NCI-H2227 (cell line): ENCODE data around the gene SLC2A9.

Source experiments
- DNase-seq: peaks from one replicate; lab custom pipeline; 2025; ENCODE audit not compliant: unreplicated experiment; lab: John Stamatoyannopoulos, UW

The SLC2A9 gene

DNA sequence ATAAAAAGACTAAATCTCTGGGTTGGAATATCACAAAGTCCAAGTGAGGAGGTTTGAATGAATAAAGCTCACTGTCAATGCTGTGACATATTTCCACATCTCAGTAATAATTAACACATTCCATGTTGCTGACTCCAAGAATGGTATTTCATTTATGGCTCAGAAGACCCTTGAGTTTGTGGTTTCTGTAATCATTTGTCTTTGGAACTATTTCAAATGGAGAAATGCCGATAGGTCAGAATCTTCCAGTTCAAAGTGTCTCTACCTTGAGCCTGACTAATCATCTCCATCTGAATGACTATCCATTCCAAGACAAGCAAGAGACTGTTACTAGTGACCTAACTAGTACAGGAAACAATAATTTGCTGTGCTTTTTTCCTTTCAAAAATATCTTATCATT, 24.2 kb upstream of the SLC2A9 start:
- DNase-seq = no peak

DNA sequence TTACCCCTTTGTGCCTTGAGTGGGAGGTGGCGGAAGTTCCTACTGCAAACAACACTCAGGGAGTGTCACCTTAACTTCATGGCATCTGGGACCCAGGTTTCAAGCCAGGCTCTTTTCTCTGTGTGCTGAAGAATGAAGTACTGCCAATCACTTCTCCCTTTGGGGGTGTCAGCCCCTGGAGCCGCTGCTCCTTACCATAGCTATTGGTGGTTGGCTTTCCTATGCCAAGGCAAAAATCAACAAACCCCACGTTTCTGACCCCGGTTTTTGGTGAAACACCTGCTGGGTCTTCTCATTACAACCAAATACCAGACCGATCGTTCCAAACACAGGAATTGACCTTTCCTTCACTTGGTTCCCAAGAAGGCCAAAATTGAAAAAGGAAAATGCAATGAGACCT, 19.7 kb upstream of the SLC2A9 start:
- no peak for DNase-seq

DNA sequence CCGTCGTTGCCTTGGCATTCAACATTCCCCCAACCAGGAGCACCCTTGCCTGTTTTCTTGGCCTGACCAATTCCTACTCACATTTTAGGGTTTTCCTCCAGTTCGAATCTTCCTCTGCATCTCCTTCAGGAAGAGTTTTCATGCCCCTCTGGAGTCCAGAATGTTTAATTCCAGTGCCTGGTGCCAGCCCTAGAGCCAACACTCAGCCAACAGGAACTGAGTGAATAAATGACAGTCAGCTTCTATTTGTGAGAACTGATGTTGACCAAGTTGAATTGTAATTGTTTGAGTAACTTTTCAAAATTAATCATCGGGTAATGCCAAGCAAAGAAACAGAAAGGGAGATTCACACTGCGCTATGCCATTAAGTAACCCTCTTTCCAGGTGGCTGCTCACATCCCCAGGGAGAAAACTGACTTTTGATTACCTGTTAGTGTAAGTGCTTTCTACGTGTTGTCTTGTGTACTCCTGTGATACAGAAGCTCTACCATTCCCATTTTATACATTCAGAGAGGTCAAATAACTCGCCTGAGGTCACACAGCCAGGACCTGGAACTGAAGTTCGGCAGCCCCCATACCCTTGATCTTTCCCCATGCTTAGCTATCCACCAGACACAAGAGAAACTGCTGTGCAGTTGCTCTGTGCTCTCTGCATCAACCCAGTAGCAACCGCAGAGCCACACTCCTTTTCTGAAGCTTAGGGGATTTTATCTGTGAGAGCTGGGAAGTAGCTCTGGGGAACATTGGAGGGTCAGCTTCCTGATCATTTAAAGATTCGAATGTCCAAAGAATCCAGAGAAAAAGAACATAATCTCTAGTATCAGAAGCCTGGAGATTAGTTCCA, 19.0 kb upstream of the SLC2A9 start:
- no peak for DNase-seq

DNA sequence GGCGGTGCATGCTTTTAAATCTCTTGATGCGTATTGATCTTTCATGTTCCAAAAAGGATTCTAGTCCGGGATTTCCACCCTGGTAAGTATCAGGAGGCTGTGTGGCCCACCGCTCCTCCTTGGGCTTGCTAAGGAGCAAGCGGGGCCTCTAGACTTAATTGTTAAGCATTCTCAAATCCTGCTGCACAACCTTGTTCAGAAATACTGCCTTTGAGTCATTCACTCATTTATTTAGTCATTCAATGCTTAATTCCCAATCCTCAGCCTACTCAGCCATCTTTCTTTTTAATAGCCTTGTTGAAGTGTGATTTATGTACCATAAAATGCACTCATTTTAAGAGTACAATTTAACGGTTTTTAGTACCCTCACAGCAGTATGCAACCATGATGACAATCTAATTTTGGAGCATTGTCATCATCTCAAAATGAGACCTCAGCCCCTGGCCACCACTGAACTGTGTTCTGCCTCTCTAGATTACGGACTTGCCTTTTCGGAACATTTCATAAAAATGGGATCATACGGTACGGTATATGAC, 15.6 kb upstream of the SLC2A9 start:
- DNase-seq = no peak

DNA sequence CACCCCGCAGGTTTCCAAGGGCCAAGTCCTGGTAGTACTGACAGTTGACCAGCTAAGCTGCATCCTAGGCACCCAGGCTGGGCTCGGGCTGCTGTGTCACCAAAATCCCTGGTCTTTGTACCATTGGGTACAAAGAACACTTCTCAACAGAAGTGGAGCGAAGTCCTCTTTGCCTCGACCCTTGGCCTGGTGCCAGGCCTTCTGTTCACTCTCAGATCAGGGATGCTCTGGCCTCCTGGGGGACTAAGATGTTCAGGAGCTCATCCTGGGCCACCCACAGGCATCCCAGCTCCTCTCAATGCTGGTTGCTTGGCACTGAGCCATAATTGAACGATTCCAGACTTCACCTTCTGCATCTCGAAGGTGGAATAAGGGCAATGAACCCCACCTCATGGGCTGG, 13.8 kb upstream of the SLC2A9 start:
- no peak for DNase-seq

DNA sequence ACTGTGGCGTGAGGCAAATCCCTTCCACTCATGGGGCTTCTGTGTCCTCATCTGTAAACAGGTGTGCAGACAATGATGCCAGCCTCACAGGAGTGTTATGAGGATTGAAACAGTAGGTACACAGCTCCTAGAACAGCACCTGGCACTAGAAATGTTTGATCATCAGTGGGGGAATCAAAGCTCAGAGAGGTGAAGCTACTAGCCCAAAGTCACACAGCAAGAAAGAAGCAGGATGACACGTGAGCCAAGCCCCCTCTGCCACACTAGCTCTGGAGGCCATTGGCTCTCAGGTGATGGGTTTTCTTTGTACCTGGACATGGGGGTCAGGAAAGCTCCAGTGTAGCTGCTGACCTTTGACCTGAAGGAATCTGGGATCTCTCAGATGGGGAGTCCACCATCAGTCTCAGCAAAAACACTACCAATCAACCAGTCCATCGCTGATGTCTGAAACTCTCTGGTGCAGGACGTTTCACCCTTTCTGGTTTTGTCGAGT, 13.4 kb upstream of the SLC2A9 start:
- DNase-seq = no peak

DNA sequence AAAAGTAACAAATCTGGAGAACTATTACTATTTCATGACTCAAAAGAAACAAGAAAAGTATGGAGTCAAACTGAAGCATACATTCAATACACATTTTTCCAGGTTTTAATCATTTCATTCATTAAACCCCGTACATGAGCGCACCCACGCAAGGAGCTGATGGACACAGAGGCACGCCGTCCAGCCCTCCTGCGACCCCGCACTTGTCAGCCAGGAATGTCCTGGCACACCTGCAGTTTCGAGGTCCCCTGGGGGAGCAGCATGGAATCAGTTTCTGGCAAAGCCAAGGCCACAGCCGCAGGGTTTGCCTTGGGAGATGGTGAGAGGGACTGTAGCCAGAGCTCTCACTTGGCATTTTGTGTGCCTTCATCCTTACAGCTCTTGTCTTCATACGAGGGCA, 12.8 kb upstream of the SLC2A9 start:
- no peak for DNase-seq

DNA sequence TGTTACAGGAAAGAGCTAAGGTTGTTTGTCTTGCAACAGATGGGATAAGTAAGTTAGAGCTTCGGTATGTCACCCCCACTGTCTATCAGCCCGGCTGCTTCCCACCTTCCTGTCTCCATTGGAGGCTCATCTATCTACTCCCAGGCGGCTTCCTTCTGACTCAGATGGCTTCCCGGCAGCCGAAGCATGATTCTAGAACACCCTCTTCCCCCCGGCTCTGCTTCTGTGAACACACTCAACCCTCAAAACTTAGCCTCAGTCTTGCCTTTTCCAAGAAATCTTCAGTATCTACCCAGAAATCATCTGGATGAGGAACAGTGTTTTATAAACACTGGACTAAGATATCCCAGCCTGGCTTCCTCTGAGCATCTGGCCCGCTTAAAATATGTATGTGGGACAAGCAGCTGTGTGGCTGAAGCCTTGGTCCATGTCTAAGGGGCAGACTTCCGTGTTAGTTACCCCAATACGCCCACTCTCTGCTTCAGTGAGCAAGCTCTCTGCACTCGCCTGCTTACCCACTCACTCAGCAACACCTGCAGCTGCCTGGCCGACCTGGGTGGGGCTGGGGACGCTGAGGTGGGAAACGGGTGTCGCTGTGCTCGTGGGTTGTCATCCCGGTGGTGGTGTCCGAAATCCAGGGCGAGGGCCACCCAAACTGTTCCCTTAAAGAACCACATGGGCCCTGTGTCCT, 12.0 kb upstream of the SLC2A9 start:
- DNase-seq = no peak

DNA sequence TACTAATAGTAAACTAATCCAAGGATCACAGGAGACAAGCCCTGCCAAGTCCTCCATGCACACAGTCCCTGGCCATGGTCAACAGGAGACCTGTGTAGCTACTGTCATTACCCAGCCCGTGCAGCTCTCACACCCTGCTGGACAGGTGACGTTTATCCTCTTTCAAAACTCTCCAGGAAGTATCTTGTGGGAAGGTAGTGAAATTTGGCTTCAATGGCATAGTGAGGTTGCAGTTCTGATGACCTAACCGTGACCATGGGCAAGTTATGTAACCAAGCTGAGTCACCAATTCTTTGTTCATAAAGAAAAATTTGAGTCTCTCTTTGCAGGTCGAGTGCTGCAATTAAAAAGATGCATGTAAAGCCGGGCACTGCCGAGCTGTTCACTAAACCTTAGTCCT, 11.3 kb upstream of the SLC2A9 start:
- DNase-seq = no peak

DNA sequence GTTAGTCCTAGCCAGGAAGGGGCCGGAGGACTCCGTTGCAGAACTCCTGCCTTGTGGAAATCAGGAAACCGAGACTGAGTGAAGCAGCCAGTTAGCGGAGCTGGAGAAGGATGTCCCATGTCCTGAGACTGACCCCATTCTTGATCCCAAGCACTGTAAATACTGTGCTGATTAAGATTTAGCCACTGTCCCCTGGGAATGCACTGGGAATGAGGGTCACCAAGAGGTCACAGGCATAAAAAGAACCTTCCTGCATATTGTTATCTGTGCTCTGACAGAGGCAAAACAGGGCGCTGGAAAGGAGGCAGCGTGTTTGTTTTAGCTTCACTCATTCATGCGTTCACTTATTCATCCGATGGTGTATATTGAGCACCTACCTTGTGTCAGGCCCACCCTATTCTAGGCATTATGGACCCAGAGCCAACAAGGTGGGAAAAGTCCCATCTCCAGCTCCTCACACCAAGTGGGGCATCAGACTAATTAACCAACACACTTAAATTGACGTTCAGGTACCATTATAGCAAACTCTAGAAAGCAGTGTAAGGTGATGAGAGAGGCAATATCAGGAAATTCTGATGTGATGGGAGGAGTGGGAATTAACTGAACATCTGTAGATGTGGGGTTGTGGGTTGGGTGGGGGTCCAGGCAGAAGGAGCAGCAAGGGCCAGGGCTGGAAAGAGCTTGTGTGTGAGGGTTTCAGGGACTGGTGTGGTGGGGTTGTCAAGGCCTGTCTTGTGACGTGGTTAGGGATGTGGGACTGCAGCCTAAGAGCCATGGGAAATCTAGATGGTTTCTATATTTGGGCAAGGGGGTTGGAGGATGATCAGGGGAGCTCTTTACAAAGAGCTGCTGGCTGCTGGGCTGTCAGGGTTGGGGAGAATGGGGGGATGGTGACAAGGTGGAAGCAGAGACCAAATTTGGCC, 10.6 kb upstream of the SLC2A9 start:
- DNase-seq = no peak

DNA sequence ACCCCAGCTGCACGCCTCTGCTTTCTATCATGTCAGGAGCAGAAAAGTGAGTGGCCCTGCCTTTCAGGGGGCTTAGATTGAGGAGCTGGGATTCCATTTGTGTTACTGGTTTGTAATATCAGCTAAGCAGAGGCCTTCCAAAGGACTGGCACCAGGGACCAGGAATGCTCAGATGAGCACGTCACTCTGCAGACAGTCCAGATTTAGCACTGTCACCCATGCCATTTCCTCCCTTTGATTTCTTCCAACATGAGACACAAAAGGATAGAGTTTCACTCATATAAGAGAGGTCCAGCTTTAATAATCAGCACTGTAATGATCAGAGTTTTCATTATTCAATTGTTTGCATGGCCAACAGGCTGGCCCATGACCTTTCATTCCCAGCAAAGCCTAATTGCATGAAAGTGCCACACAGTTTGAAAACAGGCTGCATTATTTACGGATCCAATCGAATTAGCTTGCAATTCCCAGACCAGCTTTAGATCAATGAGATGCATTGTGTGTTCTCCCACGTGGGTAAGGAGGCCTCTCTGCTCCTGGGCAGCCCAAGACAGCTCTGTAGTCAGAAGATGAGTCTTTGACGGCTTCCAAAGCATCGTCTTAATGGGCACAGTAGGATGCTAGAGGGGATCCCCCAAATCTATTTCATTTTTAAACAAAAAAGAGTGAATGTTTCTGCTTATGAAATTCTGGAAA, 9.8 kb upstream of the SLC2A9 start:
- DNase-seq = no peak

DNA sequence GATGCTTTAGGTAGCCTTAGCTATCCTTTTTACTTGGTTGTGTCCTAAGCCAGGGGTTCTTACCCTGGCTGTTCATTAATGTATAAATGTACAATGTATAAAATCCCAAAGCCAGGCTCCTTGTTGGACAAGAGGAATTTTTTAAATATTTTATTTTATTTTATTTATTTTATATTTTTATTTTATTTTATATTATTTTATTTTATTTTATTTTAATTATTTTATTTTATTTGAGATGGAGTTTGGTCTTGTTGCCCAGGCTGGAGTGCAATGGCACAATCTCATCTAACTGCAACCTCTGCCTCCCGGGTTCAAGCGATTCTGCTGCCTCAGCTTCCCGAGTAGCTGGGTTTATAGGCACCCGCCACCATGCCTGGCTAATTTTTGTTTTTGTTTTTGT, 8.1 kb upstream of the SLC2A9 start:
- DNase-seq = no peak

DNA sequence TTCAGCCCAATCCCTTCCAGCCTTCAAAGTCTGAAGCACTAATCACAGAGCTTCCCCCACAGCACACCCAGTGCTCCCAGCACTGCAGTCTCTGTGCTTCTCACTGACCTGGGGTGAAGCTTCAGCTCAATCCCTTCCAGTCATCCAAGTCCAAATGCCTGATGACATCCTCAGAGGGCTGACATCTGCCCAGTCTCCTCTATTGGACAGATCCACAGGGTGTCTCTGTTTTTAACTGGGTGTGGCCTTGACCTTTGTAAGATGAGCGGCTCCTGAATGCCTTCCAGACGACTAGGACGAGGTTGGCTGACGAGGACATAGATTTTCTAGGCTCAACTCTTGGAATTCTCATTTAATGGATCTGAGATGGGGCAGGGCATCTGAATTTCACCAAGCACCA, 7.6 kb upstream of the SLC2A9 start:
- no peak for DNase-seq

DNA sequence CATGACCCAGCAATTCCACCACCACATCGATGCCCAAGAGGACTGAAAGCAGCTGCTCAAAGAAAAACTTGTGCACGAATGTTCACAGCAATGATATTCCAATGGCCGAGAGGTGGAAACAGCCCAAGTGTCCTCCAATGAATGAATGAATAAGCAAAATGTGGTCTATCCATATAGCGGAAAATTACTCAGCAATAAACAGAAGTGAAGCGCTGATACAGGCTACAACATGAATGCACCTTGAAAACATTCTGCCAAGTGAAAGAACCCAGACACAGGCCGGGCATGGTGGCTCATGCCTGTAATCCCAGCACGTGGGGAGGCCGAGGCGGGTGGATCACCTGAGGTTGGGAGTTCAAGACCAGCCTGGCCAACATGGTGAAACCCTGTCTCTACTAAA, 5.2 kb upstream of the SLC2A9 start:
- DNase-seq = no peak

DNA sequence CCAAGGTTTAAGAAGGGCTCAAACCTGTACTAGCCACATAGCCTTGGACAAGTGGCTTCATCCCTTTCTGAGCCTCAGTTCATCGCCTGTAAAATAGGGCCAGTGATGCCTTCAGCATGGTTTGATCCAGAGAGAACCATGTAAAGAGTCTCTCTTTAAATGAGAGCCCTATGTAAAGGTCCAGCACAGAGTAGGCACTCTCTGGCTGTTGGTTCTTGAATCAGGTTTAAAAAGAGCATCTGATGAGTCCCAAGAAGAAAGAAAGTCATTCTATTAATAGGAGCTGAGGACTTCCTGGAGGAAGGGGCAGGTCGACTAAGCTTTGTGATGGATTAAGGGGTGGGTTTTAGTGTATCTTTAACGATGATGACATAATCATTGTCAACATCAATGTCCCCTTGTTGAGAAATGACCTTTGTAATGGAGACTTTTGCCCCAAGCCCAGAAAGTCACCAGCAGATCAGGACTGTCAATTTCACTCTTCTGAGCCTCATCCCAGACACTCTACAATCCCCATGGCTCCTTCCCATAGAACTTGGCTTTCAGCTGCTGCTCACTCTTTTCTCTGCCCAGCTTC, 4.0 kb upstream of the SLC2A9 start:
- no peak for DNase-seq

DNA sequence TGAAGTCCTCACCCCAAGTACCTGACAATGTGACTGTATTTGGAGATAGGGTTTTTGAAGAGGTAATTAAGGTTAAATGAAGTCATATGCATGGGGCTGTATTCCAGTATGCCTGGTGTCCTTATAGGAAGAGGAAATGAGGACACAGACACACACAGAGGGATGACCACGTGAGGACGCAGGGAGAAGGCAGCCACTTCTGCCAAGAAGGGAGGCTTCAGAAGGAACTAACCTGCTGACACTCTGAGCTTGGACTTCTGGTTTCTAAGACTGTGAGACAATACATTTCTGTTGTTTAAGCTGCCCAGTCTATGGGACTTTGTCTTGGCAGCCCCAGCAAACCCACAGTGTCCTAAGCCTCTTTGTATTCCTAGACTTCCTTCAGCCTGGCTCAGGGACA, 3.0 kb upstream of the SLC2A9 start:
- no peak for DNase-seq

DNA sequence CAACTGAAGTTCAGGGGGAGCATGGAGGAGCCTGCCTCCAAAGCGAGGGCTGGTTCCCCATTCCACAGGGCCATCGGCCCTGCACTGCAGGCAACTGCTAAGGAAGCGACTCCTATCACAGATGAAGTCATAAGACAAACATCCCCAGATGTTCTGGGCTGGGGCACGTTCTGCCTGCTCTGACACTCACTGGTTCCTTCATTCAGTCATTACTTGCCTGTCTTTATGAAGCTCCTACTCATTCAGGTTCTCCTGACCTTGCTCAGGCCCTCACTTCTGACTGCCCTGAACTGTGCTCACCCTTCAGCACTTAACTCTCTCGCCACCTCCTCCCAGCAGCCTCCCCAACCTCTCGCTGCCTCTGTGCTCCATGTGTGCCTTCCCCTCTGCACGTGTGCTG, 2.5 kb upstream of the SLC2A9 start:
- DNase-seq = no peak

DNA sequence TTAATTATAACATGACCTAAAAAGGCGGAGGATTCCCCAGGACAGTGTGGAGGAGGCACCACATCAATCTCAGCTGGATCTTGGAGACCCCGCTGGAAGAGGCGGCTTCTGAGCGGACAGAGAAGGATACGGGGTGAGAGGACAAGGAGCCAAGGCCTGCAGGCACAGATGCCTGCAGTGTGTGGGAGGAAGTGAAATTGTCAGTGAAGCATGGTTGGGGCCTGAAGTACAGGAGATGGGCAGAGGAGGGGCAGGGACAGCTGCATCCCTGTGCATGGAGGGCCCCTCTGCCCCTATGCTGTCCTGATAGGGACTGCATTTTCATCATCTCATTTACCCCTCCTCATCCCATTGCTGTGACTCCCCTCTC, 1.7 kb upstream of the SLC2A9 start:
- DNase-seq = no peak

DNA sequence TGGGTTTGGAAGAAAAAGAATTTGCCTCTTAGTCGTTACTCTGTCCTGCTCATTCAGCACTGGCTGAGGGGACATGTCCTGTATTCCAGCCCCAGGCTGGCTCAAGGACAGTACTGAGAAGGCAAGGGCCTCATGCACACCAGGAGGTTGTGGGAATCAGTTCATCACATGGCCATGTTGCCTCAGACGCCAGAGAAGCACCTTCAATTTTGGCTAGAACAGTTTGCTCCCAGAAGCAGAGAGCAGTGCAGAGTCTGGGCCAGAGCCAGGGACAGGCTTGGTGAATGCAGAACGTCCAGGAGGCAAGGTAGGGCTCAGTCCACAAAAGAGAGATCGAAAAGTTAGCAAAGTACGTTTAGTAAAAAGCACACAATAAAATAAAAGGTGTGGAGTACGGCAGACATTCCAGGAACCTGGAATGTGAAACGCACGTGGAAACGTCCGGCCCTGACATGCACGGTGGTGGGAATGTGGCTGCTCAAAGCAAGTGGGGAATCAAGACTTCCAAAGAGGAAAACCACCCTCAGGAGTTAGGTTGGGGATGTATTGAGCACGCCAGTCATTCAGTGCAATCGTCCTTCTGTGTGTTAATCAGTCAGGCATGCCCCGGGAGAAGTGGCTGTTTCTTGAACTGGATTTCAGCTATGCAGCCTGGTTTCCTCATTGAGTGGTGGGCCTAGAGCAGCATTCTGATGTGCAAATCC, 1.2 kb upstream of the SLC2A9 start:
- DNase-seq = no peak

DNA sequence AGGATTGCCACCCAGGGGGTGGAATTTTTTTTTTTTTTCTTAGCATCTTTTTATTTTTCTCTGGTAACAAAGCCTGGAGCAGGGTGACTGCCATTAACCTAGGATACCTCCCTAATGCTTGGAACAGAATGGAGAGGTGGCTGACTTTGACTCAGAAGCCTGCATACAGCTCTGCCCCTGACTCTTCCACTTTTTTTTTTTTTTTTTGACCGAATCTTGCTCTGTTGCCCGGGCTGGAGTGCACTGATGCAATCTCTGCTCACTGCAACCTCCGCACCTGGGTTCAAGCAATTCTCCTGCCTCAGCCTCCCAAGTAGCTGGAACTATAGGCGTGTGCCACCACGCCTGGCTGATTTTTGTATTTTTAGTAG, 341 bp upstream of the SLC2A9 start:
- DNase-seq = no peak
